Neural cell (in vitro differentiated cells): ENCODE results near the gene SRPK1. TPM values are rescaled to one million over a fixed set of nuclear protein-coding genes. Genes with fewer than 3 reads are reported as not detected.
"Not testable (repeated sequence)": the region's sequence is repeated elsewhere in the genome, so short reads cannot be mapped to it uniquely, and the experiment has no call there.

ENCODE experiments used
- H2AFZ ChIP-seq: fragments of 200-600, 300-800 bp; sonication (generic), shearing (Covaris generic); 2 replicates; pipeline ENCODE4 v1.6.0; 2014; ENCODE audit warnings: low read depth, mild to moderate bottlenecking, antibody characterized with exemption, low read length, moderate library complexity
- H3F3A ChIP-seq: fragments of 200-600 bp; shearing (Covaris generic); 2 replicates; pipeline ENCODE4 v1.6.1; 2016; ENCODE audit warnings: mild to moderate bottlenecking, moderate library complexity, mixed read lengths, antibody characterized with exemption, low read length; ENCODE audit not compliant: insufficient read depth, poor library complexity, severe bottlenecking
- H3K27ac ChIP-seq: fragments of 200-600, 300-800 bp; sonication (generic), shearing (Covaris generic); 2 replicates; pipeline ENCODE4 v1.5.1; 2014; ENCODE audit warnings: mild to moderate bottlenecking, low read length, moderate library complexity
- H3K27me3 ChIP-seq: fragments of 300-800, 200-600 bp; sonication (generic), shearing (Covaris generic); 2 replicates; pipeline ENCODE4 v1.6.0; 2014; ENCODE audit warnings: mild to moderate bottlenecking, low read depth, low read length, moderate library complexity; ENCODE audit not compliant: insufficient read depth
- H3K36me3 ChIP-seq: fragments of 300-800, 200-600 bp; sonication (generic), shearing (Covaris generic); 2 replicates; pipeline ENCODE4 v1.5.1; 2014; ENCODE audit warnings: mild to moderate bottlenecking, antibody characterized with exemption, low read length, moderate library complexity; ENCODE audit not compliant: insufficient read depth
- H3K4me2 ChIP-seq: fragments of 300-800, 200-600 bp; sonication (generic), shearing (Covaris generic); 2 replicates; pipeline ENCODE4 v1.6.0; 2014; ENCODE audit warnings: mild to moderate bottlenecking, low read length
- H3K4me3 ChIP-seq: fragments of 300-800, 200-600 bp; sonication (generic), shearing (Covaris generic); 2 replicates; pipeline ENCODE4 v1.5.1; 2014; ENCODE audit warnings: mild to moderate bottlenecking, low read length, moderate library complexity
- H3K79me2 ChIP-seq: fragments of 200-600 bp; shearing (Covaris generic); replicated peaks from 2 replicates; pipeline ENCODE4 v1.6.0; 2014; ENCODE audit warnings: mild to moderate bottlenecking, low read length, moderate library complexity; ENCODE audit not compliant: insufficient read depth
- H3K9ac ChIP-seq: fragments of 300-800, 200-600 bp; sonication (generic), shearing (Covaris generic); 2 replicates; pipeline ENCODE4 v1.6.1; 2016; ENCODE audit warnings: mild to moderate bottlenecking, low read length, mixed read lengths
- H3K9me2 ChIP-seq: fragments of 200-600 bp; shearing (Covaris generic); 2 replicates; pipeline ENCODE4 v1.6.1; 2016; ENCODE audit warnings: mild to moderate bottlenecking, low read length, mixed read lengths; ENCODE audit not compliant: insufficient read depth
- H3K9me3 ChIP-seq: fragments of 200-600, 300-800 bp; sonication (generic), shearing (Covaris generic); 2 replicates; pipeline ENCODE4 v1.6.1; 2016; ENCODE audit warnings: mild to moderate bottlenecking, mixed run types, low read length, moderate library complexity, mixed read lengths
- H4K20me1 ChIP-seq: fragments of 200-600 bp; shearing (Covaris generic); 2 replicates; pipeline ENCODE4 v1.6.1; 2016; ENCODE audit warnings: mild to moderate bottlenecking, mixed run types; ENCODE audit not compliant: insufficient read depth
- EP300 ChIP-seq: fragments of 450-650 bp; conservative IDR thresholded peaks from 2 replicates; pipeline ENCODE4 v1.6.1; 2014; ENCODE audit warnings: antibody characterized with exemption, mild to moderate bottlenecking, moderate library complexity; ENCODE audit not compliant: poor library complexity, severe bottlenecking
- EZH2 ChIP-seq: fragments of 200-600, 300-800 bp; shearing (Covaris generic), sonication (generic); IDR thresholded peaks from 2 replicates; pipeline ENCODE4 v1.6.1; 2014; ENCODE audit warnings: antibody characterized with exemption, low read length, borderline replicate concordance, mild to moderate bottlenecking; ENCODE audit not compliant: insufficient read depth, poor library complexity, severe bottlenecking
- MXI1 ChIP-seq: fragments of 450-650 bp; conservative IDR thresholded peaks from 2 replicates; pipeline ENCODE4 v1.6.1; 2014; ENCODE audit warnings: antibody characterized with exemption, mild to moderate bottlenecking; ENCODE audit not compliant: poor library complexity, severe bottlenecking
- POLR2AphosphoS5 ChIP-seq: IDR thresholded peaks from 2 replicates; pipeline ENCODE4 v1.6.1; 2012
- RAD21 ChIP-seq: fragments of 450-650 bp; conservative IDR thresholded peaks from 2 replicates; pipeline ENCODE4 v1.6.1; 2014; ENCODE audit warnings: antibody characterized with exemption, mild to moderate bottlenecking, moderate library complexity
- SMC3 ChIP-seq: fragments of 450-650 bp; conservative IDR thresholded peaks from 2 replicates; pipeline ENCODE4 v1.6.1; 2014; ENCODE audit warnings: antibody characterized with exemption, mild to moderate bottlenecking, moderate library complexity; ENCODE audit not compliant: poor library complexity
- TAF1 ChIP-seq: IDR thresholded peaks from 2 replicates; pipeline ENCODE4 v1.6.1; 2012; ENCODE audit warnings: low read depth
- polyA plus RNA-seq: library from polyadenylated mRNA; depleted of rRNA; stranded (reverse); fragments of >200 nt; gene quantifications from 2 replicates; pipeline ENCODE4 v1.2.3, GENCODE V29; 2014
- TF ChIP-seq, protein P1 (sequence below): IDR thresholded peaks from 2 replicates; pipeline ENCODE4 v1.6.1; 2012; ENCODE audit warnings: borderline replicate concordance
- TF ChIP-seq, protein P2 (sequence below): fragments of 450-650 bp; IDR thresholded peaks from 2 replicates; pipeline ENCODE4 v1.5.1; 2014; ENCODE audit warnings: antibody characterized with exemption, mild to moderate bottlenecking, moderate library complexity; ENCODE audit not compliant: poor library complexity, severe bottlenecking

Gene SRPK1
- polyA plus RNA-seq, 1 donor from 2014 or later: 39.9 TPM

DNA sequence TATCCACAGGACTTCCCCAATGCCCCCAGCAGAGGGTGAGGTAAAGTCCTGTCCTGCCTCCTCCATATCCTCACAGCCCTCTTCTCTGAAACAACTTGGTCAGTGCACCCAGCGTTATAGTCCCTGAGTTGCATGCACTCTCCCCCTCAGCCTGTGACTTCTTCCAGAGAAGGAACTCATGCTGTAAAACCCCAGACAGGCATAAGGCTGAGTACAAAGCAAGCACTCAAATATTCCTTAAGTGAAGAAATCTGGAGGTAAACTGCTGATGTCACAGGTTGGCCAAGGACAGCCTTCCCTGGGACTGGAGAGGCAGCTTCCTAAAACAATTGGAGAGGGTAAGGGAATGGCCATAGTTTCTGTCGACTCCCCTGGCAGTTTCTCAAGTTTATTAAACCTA, 12.9 kb upstream of the SRPK1 start:
- TF ChIP-seq, protein P1, sequence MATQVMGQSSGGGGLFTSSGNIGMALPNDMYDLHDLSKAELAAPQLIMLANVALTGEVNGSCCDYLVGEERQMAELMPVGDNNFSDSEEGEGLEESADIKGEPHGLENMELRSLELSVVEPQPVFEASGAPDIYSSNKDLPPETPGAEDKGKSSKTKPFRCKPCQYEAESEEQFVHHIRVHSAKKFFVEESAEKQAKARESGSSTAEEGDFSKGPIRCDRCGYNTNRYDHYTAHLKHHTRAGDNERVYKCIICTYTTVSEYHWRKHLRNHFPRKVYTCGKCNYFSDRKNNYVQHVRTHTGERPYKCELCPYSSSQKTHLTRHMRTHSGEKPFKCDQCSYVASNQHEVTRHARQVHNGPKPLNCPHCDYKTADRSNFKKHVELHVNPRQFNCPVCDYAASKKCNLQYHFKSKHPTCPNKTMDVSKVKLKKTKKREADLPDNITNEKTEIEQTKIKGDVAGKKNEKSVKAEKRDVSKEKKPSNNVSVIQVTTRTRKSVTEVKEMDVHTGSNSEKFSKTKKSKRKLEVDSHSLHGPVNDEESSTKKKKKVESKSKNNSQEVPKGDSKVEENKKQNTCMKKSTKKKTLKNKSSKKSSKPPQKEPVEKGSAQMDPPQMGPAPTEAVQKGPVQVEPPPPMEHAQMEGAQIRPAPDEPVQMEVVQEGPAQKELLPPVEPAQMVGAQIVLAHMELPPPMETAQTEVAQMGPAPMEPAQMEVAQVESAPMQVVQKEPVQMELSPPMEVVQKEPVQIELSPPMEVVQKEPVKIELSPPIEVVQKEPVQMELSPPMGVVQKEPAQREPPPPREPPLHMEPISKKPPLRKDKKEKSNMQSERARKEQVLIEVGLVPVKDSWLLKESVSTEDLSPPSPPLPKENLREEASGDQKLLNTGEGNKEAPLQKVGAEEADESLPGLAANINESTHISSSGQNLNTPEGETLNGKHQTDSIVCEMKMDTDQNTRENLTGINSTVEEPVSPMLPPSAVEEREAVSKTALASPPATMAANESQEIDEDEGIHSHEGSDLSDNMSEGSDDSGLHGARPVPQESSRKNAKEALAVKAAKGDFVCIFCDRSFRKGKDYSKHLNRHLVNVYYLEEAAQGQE: no peak
- TF ChIP-seq EP300: no peak
- TF ChIP-seq EZH2: no peak
- no peak for TF ChIP-seq TAF1
- TF ChIP-seq SMC3: no peak
- TF ChIP-seq RAD21: no peak
- no peak for TF ChIP-seq MXI1
- TF ChIP-seq, protein P2, sequence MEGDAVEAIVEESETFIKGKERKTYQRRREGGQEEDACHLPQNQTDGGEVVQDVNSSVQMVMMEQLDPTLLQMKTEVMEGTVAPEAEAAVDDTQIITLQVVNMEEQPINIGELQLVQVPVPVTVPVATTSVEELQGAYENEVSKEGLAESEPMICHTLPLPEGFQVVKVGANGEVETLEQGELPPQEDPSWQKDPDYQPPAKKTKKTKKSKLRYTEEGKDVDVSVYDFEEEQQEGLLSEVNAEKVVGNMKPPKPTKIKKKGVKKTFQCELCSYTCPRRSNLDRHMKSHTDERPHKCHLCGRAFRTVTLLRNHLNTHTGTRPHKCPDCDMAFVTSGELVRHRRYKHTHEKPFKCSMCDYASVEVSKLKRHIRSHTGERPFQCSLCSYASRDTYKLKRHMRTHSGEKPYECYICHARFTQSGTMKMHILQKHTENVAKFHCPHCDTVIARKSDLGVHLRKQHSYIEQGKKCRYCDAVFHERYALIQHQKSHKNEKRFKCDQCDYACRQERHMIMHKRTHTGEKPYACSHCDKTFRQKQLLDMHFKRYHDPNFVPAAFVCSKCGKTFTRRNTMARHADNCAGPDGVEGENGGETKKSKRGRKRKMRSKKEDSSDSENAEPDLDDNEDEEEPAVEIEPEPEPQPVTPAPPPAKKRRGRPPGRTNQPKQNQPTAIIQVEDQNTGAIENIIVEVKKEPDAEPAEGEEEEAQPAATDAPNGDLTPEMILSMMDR: no peak
- TF ChIP-seq POLR2AphosphoS5: no peak
- H3K27me3 ChIP-seq: no peaks in the 10 kb centered on the region
- no peaks in the 10 kb centered on the region for H3K36me3 ChIP-seq
- H3K27ac ChIP-seq: no peak overlapping the region
- no peak overlapping the region for H2AFZ ChIP-seq
- H3K4me2 ChIP-seq: no peak overlapping the region
- H3K4me3 ChIP-seq: no peak overlapping the region
- H3K9me3 ChIP-seq: no peaks in the 10 kb centered on the region
- H3K79me2 ChIP-seq: no peaks in the 10 kb centered on the region
- H3K9me2 ChIP-seq: no peaks in the 10 kb centered on the region
- no peak overlapping the region for H3K9ac ChIP-seq
- H3F3A ChIP-seq: no peaks in the 10 kb centered on the region
- no peaks in the 10 kb centered on the region for H4K20me1 ChIP-seq

DNA sequence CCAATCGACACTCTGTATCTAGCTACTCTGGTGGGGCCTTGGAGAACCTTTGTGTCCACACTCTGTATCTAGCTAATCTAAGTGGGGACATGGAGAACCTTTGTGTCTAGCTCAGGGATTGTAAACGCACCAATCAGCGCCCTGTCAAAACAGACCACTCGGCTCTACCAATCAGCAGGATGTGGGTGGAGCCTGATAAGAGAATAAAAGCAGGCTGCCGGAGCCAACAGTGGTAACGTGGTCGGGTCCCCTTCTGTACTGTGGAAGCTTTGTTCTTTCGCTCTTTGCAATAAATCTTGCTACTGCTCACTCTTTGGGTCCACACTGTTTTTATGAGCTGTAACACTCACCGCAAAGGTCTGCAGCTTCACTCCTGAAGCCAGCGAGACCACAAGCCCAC, 11.0 kb upstream of the SRPK1 start:
- H3K9me3 ChIP-seq, H4K20me1 ChIP-seq: not testable (repeated sequence)

DNA sequence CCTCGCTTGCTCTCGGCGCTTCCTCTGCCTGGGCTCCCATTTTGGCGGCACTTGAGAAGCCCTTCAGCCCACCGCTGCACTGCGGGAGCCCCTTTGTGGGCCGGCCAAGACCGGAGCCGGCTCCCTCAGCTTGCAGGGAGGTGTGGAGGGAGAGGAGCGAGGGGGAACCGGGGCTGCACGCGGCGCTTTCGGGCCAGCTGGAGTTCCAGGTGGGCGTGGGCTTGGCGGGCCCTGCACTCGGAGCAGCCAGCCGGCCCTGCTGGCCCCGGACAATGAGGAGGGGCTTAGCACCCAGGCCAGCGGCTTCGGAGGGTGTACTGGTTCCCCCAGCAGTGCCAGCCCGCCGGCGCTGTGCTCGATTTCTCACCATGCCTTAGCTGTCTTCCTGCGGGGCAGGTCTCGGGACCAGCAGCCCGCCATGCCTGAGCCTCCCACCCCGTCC, 10.2 kb upstream of the SRPK1 start:
- Histone ChIP-seq H3K27ac (no peak overlapping the region), H3K9me3 (no peaks in the 10 kb centered on the region), H3K36me3 (no peaks in the 10 kb centered on the region), H3K4me3 (peak overlapping the region; percentile 5), H3K9ac (no peak overlapping the region), H3K79me2 (no peaks in the 10 kb centered on the region), H4K20me1 (no peaks in the 10 kb centered on the region), H3K27me3 (no peaks in the 10 kb centered on the region), H3K9me2 (no peaks in the 10 kb centered on the region), H2AFZ (no peak overlapping the region), H3F3A (no peaks in the 10 kb centered on the region), H3K4me2 (no peak overlapping the region)
- TF ChIP-seq, protein P2: no peak
- TF ChIP-seq, protein P1: no peak
- no peak for TF ChIP-seq TAF1
- TF ChIP-seq RAD21: no peak
- TF ChIP-seq POLR2AphosphoS5: no peak
- TF ChIP-seq MXI1: no peak
- no peak for TF ChIP-seq SMC3
- no peak for TF ChIP-seq EP300
- TF ChIP-seq EZH2: no peak

More for the DNA sequence above, 11.0 kb upstream of the SRPK1 start:
- H3K9ac ChIP-seq, H3K9me2 ChIP-seq, H3F3A ChIP-seq, H3K4me2 ChIP-seq, H3K27ac ChIP-seq, H3K4me3 ChIP-seq, H2AFZ ChIP-seq, H3K79me2 ChIP-seq, H3K27me3 ChIP-seq, H3K36me3 ChIP-seq: not testable (repeated sequence)
